Endothelial cell (in vitro differentiated cells): ENCODE results near the gene MAP3K5. TPM values are rescaled to one million over a fixed set of nuclear protein-coding genes. Genes with fewer than 3 reads are reported as not detected.
"Not testable (repeated sequence)": the region's sequence is repeated elsewhere in the genome, so short reads cannot be mapped to it uniquely, and the experiment has no call there.

Source experiments
- DNase-seq: peaks from one replicate; pipeline ENCODE4 v3.0.0; 2021; ENCODE audit warnings: low spot score
- H3K27ac Mint-ChIP-seq: one replicate; pipeline ENCODE4 v1.8.0; 2021; ENCODE audit warnings: mixed read lengths, inconsistent platforms; ENCODE audit not compliant: unreplicated experiment
- H3K27me3 Mint-ChIP-seq: one replicate; pipeline ENCODE4 v1.8.0; 2021; ENCODE audit warnings: mild to moderate bottlenecking, moderate library complexity, mixed read lengths, inconsistent platforms; ENCODE audit not compliant: unreplicated experiment
- H3K36me3 Mint-ChIP-seq: one replicate; pipeline ENCODE4 v1.8.0; 2021; ENCODE audit warnings: mild to moderate bottlenecking, low read depth, mixed read lengths, inconsistent platforms; ENCODE audit not compliant: unreplicated experiment
- H3K4me1 Mint-ChIP-seq: one replicate; pipeline ENCODE4 v1.8.0; 2021; ENCODE audit warnings: mild to moderate bottlenecking, mixed read lengths, inconsistent platforms; ENCODE audit not compliant: unreplicated experiment
- H3K4me3 Mint-ChIP-seq: one replicate; pipeline ENCODE4 v1.8.0; 2021; ENCODE audit warnings: mild to moderate bottlenecking, mixed read lengths, inconsistent platforms; ENCODE audit not compliant: unreplicated experiment
- H3K9me3 Mint-ChIP-seq: one replicate; pipeline ENCODE4 v1.8.0; 2021; ENCODE audit warnings: mixed read lengths, inconsistent platforms; ENCODE audit not compliant: unreplicated experiment
- CTCF ChIP-seq: fragments of 200-600 bp; sonication (generic); IDR thresholded peaks from one replicate; pipeline ENCODE4 v1.5.0; 2021; ENCODE audit warnings: antibody characterized with exemption; ENCODE audit not compliant: unreplicated experiment
- total RNA-seq: library from RNA; stranded (reverse); fragmentation: NEBNext Ultra II Directional; extraction: Animal tissue kit (Norgen Biotek cat#: 25700); gene quantifications from one replicate; pipeline ENCODE4 v1.2.1, GENCODE V29; 2021; ENCODE audit not compliant: unreplicated experiment

Gene MAP3K5
- total RNA-seq, 1 donor from 2014 or later: 0.33 TPM

GRCh38 chr6:136791296-136792094, 782 bp downstream of the MAP3K5 start:
- H3K9me3 Mint-ChIP-seq: no peaks in the 10 kb centered on the region
- H3K27me3 Mint-ChIP-seq: peaks cover 7% of the 10 kb centered on the region
- no peak overlapping the region for H3K27ac Mint-ChIP-seq
- no peak for TF ChIP-seq CTCF
- peak overlapping the region; percentile 78 for H3K4me3 Mint-ChIP-seq
- DNase-seq: peak; percentile 18
- peaks cover 3% of the 10 kb centered on the region for H3K36me3 Mint-ChIP-seq
- peaks cover 4% of the 10 kb centered on the region for H3K4me1 Mint-ChIP-seq

DNA sequence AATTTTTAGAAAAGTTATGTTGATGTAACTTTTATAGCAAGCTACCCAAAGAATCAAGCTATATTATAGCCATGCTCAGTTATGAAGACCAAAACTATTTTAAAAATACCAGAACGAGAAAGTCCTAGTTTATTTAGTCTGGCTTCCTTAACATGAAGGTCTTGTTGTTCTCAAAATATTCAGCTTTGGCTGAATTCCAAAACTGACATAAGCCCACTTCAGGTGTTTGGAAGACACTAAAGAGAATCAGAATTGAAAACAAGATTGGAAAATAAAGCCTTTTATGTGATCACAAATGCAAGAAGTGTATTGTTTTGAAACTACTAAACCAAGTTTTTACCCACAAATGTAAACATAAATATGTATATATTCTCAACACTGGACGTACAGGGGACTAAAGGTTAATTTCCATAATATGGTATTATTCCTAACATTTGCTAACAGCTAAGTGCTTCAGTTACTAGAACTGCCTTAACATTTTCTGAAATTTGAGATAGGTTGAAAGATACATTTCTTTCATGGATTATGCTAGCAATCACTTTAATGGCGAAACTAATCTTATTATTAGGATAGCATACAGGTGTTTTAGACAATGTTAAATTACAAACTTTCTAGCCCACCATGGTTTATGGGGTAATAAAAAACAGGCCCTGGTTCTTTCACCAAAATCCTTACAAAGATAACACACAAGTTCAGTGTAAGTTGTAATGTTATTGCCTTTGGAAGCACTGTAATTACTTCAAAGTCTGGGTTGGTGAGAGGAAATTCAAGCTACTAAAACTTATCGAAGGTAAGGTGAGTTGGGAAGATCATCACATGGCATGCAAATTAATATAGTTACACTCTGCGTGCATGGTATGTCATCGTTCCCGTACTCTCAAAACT, 1.6 kb downstream of the MAP3K5 start:
- Mint-ChIP-seq H3K27me3 (peaks cover 7% of the 10 kb centered on the region), H3K4me1 (peaks cover 6% of the 10 kb centered on the region), H3K27ac (no peak overlapping the region), H3K36me3 (peaks cover 3% of the 10 kb centered on the region), H3K9me3 (no peaks in the 10 kb centered on the region), H3K4me3 (peak overlapping the region; percentile 78)
- no peak for DNase-seq
- TF ChIP-seq CTCF: no peak

DNA sequence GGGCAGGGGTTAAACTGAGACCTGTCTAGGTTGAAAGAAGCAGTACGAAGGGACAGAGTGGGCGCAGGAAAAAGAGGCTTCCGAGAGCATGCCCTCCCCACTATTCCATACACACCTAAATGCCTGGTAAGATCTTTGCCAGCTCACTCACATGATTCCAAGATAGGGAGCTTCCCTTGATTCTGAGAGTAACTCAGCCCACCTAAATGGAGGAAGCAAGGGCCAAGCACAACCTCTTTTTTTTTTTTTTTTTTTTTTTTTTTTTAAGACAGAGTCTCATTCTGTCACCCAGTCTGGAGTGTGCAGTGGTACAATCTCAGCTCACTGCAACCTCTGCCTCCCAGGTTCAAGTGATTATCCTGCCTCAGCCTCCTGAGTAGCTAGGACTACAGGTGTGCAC, 2.8 kb downstream of the MAP3K5 start:
- peaks cover 13% of the 10 kb centered on the region for H3K4me1 Mint-ChIP-seq
- not testable (repeated sequence) for H3K27me3 Mint-ChIP-seq, DNase-seq, H3K9me3 Mint-ChIP-seq, H3K36me3 Mint-ChIP-seq, H3K27ac Mint-ChIP-seq, H3K4me3 Mint-ChIP-seq

GRCh38 chr6:136788069-136788902, 4.0 kb downstream of the MAP3K5 start:
- Mint-ChIP-seq H3K4me1 (peaks cover 21% of the 10 kb centered on the region), H3K4me3 (no peak overlapping the region), H3K27ac (no peak overlapping the region), H3K36me3 (peaks cover 3% of the 10 kb centered on the region), H3K9me3 (no peaks in the 10 kb centered on the region), H3K27me3 (peaks cover 6% of the 10 kb centered on the region)
- no peak for TF ChIP-seq CTCF
- DNase-seq: no peak

DNA sequence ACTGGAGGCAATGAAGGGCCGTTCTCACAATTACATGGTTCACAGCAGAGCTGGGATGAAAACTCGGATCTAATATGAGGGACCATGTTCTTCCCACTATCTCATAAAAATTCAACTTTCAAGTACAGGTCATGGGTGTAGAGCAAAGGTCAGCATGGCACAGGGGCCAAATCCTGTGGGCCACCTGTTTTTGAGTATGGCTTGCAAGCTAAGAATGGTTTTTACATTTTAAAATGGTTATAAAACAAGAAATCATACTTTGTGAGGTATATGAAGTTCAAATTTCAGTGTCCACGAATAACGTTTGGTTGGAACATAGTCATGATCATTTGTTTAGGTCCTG, 4.6 kb downstream of the MAP3K5 start:
- no peaks in the 10 kb centered on the region for H3K9me3 Mint-ChIP-seq
- peaks cover 5% of the 10 kb centered on the region for H3K27me3 Mint-ChIP-seq
- no peak overlapping the region for H3K27ac Mint-ChIP-seq
- no peak for DNase-seq
- no peak for TF ChIP-seq CTCF
- peaks cover 21% of the 10 kb centered on the region for H3K4me1 Mint-ChIP-seq
- no peak overlapping the region for H3K4me3 Mint-ChIP-seq
- peaks cover 3% of the 10 kb centered on the region for H3K36me3 Mint-ChIP-seq
